ENCODE results near the gene YJEFN3. TPM values are rescaled to one million over a fixed set of nuclear protein-coding genes. Genes with fewer than 3 reads are reported as not detected.

The YJEFN3 gene, protein sequence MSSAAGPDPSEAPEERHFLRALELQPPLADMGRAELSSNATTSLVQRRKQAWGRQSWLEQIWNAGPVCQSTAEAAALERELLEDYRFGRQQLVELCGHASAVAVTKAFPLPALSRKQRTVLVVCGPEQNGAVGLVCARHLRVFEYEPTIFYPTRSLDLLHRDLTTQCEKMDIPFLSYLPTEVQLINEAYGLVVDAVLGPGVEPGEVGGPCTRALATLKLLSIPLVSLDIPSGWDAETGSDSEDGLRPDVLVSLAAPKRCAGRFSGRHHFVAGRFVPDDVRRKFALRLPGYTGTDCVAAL
- total RNA-seq = 0.33 and 0.48 TPM in 2 replicates

DNA sequence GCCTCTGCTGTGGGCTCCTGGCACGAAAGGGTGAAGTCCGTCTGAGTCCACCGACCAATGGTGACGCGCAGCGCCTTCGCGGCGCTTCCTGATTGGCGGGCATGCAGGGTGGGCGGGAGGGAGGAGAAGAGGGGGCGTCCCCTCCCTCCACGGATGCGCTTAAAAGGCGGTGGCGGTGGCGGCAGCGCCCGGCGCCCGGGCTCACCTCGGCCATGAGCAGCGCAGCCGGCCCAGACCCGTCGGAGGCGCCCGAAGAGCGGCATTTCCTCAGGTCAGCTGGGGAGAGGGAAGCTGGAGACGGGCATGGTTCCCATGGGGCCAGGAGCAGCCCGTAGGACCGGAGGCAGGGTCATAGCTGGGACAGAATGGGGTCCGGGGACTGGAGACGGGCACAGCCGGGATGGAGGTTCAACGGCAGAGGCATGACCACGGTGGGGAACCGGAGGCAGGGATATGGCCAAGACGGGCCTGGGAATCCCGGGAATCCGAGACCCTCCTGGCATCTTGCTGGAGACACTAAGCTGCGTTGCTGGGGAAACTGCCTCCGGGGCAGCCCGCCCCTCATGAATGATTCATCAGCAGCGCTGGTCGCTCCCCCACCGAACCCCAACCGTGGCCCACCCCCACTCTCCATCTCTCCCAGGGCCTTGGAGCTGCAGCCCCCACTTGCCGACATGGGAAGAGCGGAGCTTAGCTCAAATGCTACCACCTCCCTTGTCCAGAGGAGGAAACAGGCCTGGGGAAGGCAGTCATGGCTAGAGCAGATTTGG is at the start of gene YJEFN3:
Gene YJEFN3, plus strand, starts transcription at position 191 of the 770 bp plus-strand sequence. Its CDS starts 22 bp downstream, at position 213.

DNA sequence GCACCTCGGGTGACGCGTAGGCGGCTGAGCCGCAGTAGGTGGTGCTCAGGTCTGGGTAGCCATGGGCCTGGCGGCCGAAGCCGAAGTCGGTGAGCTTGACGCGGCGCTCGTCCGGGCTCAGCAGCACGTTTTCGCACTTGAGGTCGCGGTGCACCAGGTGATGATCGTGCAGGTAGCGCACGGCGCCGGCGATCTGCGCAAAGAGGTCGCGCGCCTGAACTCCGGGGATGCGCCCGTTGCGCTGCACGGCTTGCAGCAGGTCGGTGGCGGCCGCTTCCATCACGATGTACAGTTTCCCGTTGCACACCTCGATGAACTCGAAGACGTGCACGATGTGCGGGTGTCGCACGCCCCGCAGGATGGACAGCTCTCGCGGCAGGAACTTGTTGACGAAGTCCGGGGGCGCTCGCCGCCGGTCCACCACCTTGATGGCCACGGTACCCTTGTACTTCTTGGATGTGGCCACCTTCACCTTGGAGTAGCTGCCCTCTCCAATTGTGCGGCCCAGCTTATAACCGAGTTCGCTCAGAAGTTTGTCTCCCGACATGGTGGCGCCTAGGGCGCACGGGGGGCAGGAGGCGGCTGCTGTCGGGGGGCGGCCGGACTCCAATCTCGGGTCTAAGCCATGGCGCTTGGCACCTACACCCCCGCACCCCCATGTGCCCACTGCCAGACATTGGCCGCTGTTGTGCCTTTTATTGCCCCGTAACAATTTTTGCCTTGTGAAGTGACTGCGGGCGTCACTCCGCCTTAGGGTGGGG is 13.7 kb upstream of the YJEFN3 start, which contains the start of gene TSSK6:
Gene TSSK6, minus strand, starts transcription at position 668 of the 761 bp plus-strand sequence. Its CDS starts 121 bp downstream, at position 547.

DNA sequence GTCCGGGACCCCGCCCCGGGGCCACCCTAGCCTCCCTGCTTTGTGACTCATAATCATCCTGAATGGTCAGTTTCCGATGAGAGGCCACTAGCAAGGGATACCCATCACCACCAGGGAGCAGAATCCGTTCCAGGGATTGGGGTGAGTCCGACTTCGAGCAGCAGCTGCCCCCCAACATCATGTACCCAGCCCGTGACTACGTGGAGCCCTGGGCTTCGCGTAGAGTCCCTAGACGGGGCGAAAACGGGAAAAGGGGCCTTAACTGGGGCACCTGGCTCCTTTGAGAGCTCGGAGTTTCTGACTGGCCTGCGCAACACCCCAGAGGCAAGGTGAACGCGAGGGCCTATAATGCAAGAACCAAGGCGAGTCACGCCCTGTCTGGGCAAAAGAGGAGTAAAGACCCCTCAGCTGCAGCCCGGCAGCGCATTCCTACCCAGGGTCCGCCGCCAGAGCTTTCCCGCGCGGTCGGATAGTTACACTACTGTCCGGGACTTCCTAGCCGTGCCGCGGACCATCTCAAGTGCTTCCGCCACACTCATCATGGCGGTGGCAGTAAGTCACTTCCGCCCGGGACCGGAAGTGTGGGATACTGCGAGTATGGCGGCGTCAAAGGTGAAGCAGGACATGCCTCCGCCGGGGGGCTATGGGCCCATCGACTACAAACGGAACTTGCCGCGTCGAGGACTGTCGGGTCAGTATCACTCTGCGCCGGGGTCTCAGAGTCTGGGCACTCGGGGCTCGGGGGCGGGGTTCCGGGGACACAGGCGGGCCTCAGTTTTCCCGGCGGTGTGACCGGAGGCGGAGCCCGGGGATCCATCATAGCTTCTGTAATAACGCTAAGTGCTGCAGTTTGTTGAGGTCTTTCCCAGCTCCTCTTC is 12.8 kb upstream of the YJEFN3 start, which contains the start of gene NDUFA13:
Gene NDUFA13, plus strand, starts transcription at position 584 of the 878 bp plus-strand sequence. Its CDS starts 14 bp downstream, at position 598.

DNA sequence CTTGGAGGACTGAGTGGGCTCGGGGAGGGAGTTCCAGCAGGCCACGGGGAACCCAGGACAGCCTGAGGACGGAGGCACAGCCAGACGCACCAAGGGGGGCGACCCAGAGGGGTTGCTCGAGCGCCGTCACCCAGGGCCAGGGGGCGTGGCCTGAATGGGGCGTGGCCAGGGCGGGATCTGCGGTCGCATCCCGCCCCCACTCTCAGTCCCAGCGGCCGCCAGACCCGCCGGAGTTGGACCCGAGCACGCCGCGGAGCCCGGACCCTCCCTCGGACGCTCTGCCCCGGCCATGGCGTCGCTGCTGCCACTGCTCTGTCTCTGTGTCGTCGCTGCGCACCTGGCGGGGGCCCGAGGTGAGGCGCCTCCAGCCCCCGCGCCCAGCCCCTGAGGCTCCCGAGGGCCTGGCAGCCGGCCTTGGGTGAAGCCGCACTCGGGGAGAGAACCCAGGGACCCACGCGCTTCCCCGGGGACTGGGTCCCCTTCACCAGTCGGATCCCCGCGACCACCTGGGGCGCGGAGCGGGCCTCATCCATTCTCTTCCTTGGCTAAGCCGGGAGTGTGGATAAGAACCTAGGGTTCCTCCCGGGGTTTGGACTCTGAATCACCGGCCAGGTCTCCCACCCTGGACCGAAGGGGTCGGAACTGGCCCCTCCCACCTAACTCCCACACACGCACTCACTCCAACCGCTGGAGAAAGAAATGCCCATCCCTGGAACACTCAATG is 9.5 kb downstream of the YJEFN3 start, which contains the start of gene CILP2:
Gene CILP2, plus strand, starts transcription at position 205 of the 724 bp plus-strand sequence. Its CDS starts 85 bp downstream, at position 290.

Other genes starting within 250 kb of the YJEFN3 start
- gene SUGP1, start 208.4 kb upstream of the YJEFN3 start, total RNA-seq = 37.7 and 40.8 TPM in 2 replicates
- 44.4 and 45.1 TPM in 2 replicates for gene MAU2, start 208.1 kb upstream of the YJEFN3 start, total RNA-seq
- gene GATAD2A, start 123.2 kb upstream of the YJEFN3 start, total RNA-seq = 91.4 and 101 TPM in 2 replicates
- 1.1 and 1.3 TPM in 2 replicates for gene TSSK6, start 13.4 kb upstream of the YJEFN3 start, total RNA-seq
- 91.4 and 151 TPM in 2 replicates for gene NDUFA13, start 12.7 kb upstream of the YJEFN3 start, total RNA-seq
- gene CILP2, start 9.4 kb downstream of the YJEFN3 start, total RNA-seq = not detected in 2 replicates
- gene PBX4, start 89.8 kb downstream of the YJEFN3 start, total RNA-seq = not detected in 2 replicates
- 1.3 and 1.8 TPM in 2 replicates for gene LPAR2, start 99.3 kb downstream of the YJEFN3 start, total RNA-seq
- 11.2 and 14.7 TPM in 2 replicates for gene GMIP, start 114.7 kb downstream of the YJEFN3 start, total RNA-seq
- gene ATP13A1, start 134.8 kb downstream of the YJEFN3 start, total RNA-seq = 49.3 and 72.5 TPM in 2 replicates
- gene ZNF101, start 139.9 kb downstream of the YJEFN3 start, total RNA-seq = 6.9 and 14.7 TPM in 2 replicates
- gene ZNF14, start 204.2 kb downstream of the YJEFN3 start, total RNA-seq = 5.2 and 5.5 TPM in 2 replicates

Measured in vein endothelial cell (primary cell).